HG02623 (cell line): ENCODE data around the gene WNT6.

Source experiments
- ATAC-seq: cut with Tn5 transposase; IDR thresholded peaks from one replicate; pipeline ENCODE4 v1.9.1; 2021; ENCODE audit warnings: moderate library complexity; ENCODE audit not compliant: unreplicated experiment

The WNT6 gene

DNA sequence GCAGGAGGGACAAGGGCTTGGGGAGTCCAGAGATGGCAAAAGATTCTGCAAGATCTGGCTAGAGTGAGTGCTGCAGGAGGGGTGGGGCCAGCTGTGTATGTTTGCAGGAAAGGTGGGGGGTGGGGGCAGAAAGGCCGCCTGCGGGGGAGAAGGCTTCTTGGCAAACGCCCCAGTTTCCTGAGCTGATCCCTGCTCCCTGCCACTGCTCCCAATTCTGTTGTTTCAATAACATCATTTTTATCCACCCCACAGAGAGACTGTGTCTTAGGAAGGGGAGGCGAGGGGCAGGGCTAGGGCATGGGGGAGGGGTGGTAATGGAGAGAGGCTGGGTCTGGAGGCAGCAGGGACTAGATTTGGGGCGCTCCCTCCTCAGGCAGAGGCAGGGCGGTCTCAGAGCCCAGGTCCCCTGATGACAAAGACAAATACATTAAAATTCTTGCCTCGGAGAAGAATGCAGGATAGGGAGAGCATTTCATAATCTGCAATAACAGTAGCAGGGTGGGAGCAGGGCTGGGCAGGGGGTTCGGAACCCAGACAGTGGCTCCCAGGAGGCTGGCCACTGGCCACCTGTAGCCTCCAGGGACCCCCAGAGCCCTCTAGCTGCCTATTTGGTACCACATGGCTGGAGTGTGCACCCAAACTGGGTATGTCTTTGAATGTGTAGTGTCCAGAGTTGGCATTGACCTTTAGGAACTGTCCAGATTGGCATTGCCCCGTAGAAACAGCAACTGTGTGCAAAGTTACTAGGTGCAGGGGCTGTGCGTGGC lies 2.1 kb upstream of the WNT6 start:
- no peak for ATAC-seq

GRCh38 chr2:218858138-218858445 lies 1.5 kb upstream of the WNT6 start:
- ATAC-seq: no peak

GRCh38 chr2:218858671-218859555 lies 692 bp upstream of the WNT6 start:
- no peak for ATAC-seq

DNA sequence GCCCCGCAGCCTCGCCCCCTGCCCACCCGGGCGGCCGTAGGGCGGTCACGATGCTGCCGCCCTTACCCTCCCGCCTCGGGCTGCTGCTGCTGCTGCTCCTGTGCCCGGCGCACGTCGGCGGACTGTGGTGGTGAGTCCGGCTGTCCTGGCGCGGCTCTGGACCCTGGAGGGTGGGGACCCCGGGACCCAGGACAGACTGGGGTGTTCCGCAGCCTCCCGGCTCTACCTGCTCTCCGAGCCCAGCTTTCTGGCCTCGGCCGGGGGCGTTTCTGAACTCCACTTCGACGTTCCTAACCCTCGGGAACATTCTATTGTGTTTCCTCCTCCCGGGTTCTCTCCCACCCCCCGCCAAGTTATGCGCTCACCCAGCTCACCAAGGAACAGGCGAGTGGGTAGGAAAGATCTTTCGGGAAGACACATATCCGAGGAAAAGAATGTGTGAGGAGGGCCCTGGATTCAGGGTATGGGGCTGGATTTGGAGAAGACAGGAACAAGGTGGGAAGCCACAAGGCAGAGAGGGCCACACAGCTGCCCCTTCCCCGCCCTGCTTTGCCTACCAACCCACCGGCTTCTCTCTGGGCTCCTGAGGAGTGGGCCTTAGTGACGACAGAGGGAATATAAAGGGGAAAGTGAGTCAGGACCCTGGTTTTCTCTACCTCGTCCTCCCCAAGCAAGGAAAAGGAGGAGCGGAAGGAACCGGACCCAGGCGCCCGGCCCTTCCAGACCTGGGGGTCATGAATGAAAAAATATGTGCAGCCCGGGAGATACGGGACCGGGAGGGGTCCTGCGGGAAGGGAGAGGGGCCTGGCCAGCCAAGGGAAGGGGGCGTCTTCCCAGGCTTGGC lies 605 bp downstream of the WNT6 start:
- no peak for ATAC-seq

DNA sequence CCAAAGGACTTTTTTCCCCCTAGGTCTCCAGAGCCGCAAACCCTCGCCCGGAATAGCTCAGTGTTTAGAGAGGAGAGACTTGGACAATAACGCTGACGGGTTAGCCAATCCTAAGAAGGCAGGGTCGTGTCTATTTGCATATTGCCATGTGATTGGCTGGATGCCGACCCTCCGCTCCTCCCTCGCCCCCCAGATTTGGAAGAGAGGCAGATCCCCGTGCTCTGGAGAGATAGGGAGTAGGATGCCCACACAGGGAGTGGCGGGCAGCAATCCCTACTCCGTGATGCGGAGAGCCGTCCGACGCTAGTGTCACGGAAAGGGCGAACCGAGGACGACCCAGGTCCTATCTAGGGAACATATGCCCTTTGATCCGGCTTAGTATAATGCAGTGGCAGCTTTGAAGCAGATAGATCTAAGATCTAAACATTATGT lies 1.4 kb downstream of the WNT6 start:
- ATAC-seq: no peak

- ATAC-seq: no peak
Observed at GRCh38 chr2:218861645-218862318, 2.2 kb downstream of the WNT6 start.

GRCh38 chr2:218863021-218863520 lies 3.5 kb downstream of the WNT6 start:
- ATAC-seq: no peak

DNA sequence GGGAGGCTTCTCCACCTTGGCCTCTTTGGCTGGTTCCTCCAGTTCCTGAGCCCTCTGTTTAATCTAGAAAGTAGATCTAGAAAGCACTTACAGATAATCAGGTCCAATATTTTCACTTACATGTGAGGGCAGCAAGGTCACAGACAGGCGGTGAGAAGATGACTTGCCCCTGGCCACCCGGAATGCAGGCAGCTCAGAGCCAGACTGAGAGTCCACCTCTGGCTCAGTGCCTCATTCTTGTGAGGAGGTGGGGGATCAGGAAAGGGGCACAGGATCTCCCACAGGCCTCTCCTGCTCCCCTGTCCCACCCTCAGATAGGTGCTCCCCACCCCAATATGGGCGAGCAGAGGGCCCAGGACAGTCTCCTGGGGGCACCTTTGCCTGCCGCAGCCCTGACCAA lies 5.8 kb downstream of the WNT6 start:
- ATAC-seq: no peak

GRCh38 chr2:218865999-218866398 lies 6.4 kb downstream of the WNT6 start:
- no peak for ATAC-seq

DNA sequence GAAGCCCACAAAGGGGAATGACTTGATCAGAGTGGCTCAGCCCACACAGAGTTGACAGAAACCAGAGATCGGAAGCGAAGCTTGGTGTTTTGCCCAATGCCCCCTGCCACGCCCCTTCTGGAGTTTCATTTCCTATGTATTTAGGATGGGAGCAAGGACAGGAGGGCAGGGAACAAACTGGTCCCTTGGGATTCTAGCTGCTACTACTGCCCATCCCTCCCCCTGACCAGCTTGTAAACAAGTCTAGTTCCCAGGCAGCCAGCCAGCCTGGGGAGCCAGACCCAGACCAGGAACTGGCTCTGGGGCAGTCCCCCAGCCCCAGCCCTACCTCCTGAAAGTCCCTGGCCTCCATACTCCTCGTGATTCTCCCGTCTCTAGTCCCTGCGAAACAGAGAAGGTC lies 8.3 kb downstream of the WNT6 start:
- no peak for ATAC-seq

- ATAC-seq: no peak
Observed at GRCh38 chr2:218869064-218869463, 9.5 kb downstream of the WNT6 start.

GRCh38 chr2:218870984-218871344 lies 11.4 kb downstream of the WNT6 start:
- ATAC-seq: no peak

GRCh38 chr2:218871345-218872302 lies 12.0 kb downstream of the WNT6 start:
- ATAC-seq: no peak

GRCh38 chr2:218872645-218873358 lies 13.2 kb downstream of the WNT6 start:
- ATAC-seq: no peak

GRCh38 chr2:218873359-218874194 lies 14.0 kb downstream of the WNT6 start:
- no peak for ATAC-seq

DNA sequence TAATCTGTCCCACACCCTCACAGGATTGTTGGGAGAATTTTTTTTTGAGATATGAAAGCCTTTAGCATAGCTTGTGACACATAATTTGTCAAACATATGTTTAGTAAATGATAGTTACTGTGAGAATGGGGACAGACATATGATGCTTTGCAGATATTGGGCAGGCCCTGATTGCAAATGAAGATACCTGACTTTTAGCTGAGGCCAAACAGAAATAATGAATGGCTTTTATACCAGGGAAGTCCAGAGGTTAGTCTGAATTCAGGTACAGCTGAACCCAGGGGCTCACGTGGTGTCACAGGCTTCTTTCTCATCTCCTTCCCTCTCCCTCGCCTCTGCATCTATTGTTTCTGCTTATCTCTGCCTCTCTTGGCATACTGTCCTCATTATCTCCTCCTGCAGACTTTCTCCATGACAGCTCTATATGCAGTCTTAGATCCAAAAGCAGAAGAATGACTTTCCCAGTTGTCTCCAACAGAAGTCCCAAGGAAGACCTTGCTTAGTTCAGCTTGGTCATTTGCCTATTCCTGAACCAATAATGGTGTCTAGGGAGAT lies 16.2 kb downstream of the WNT6 start:
- no peak for ATAC-seq

DNA sequence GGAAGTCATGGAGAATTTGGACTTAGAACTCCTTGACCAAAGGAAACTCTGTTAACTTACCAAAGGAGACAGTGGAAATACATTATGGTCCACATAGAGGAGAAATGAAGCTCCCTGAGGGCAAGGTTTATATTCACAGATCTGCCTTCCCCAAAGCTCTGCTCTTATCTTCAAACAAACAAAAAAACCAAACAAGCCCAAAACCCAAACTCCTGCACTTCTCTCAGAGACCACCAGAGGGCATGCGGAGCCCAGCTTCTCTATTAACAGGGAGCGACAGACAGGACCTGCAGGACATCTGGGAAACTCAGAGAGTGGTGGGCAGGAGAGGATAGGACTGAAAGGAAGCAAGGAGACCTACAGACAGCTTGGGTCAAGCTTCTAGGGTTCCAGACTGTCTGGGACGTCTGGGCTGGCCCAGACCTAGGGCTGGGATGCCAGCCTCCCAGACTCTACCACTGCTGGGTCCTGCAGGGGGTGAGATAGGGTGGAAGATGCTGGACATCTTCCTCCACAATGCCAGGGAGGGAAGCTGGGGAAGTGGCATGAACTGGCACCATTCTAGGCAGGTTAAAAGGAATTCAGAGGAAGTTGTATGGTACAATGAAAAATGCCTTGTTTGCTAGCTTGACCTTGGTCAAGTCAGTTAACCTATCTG lies 17.1 kb downstream of the WNT6 start:
- no peak for ATAC-seq
